Medulla oblongata (tissue), 1 donor: ENCODE data around the gene NEGR1.

Source experiments
- DNase-seq: peaks from one replicate; pipeline ENCODE4 v3.0.0-alpha.2; 2015; ENCODE audit errors: extremely low spot score

NEGR1 gene

GRCh38 chr1:71850936-71851335 lies 431.4 kb downstream of the NEGR1 start:
- DNase-seq: no peak

- no peak for DNase-seq
These were observed 431.8 kb downstream of the NEGR1 start for GRCh38 chr1:71850515-71850914.

- DNase-seq: no peak
These were observed 439.3 kb downstream of the NEGR1 start for GRCh38 chr1:71843012-71843411.

GRCh38 chr1:71839876-71840275 lies 442.5 kb downstream of the NEGR1 start:
- DNase-seq: no peak

GRCh38 chr1:71836904-71837303 lies 445.4 kb downstream of the NEGR1 start:
- DNase-seq: no peak

GRCh38 chr1:71835442-71835813 lies 446.9 kb downstream of the NEGR1 start:
- no peak for DNase-seq

- DNase-seq: no peak
These were observed 447.5 kb downstream of the NEGR1 start for GRCh38 chr1:71834601-71835441.

GRCh38 chr1:71831646-71832045 lies 450.7 kb downstream of the NEGR1 start:
- DNase-seq: no peak

GRCh38 chr1:71829346-71829745 lies 453.0 kb downstream of the NEGR1 start:
- no peak for DNase-seq

GRCh38 chr1:71828431-71829012 lies 453.8 kb downstream of the NEGR1 start:
- DNase-seq: peak; percentile 79

GRCh38 chr1:71823708-71824305 lies 458.5 kb downstream of the NEGR1 start:
- DNase-seq: no peak

- no peak for DNase-seq
These were observed 465.3 kb downstream of the NEGR1 start for GRCh38 chr1:71817028-71817427.

- no peak for DNase-seq
These were observed 473.3 kb downstream of the NEGR1 start for GRCh38 chr1:71809085-71809484.

GRCh38 chr1:71804140-71804539 lies 478.2 kb downstream of the NEGR1 start:
- no peak for DNase-seq

GRCh38 chr1:71796006-71796405 lies 486.3 kb downstream of the NEGR1 start:
- no peak for DNase-seq

- DNase-seq: no peak
These were observed 490.1 kb downstream of the NEGR1 start for GRCh38 chr1:71792264-71792663.

- no peak for DNase-seq
These were observed 494.2 kb downstream of the NEGR1 start for GRCh38 chr1:71788113-71788512.

- DNase-seq: no peak
These were observed 494.6 kb downstream of the NEGR1 start for GRCh38 chr1:71787699-71788098.

GRCh38 chr1:71786218-71786617 lies 496.1 kb downstream of the NEGR1 start:
- DNase-seq: no peak

- no peak for DNase-seq
These were observed 496.9 kb downstream of the NEGR1 start for GRCh38 chr1:71785450-71785849.

GRCh38 chr1:71785000-71785399 lies 497.3 kb downstream of the NEGR1 start:
- DNase-seq: no peak

GRCh38 chr1:71784241-71784640 lies 498.1 kb downstream of the NEGR1 start:
- no peak for DNase-seq

- no peak for DNase-seq
These were observed 499.3 kb downstream of the NEGR1 start for GRCh38 chr1:71783071-71783470.
